NCI-H345 (cell line): Measurements from ENCODE around the gene SORCS3.
A peak's percentile ranks its signal among the peaks of the same experiment; 100 is the strongest.

ENCODE experiments used
- DNase-seq: peaks from one replicate; lab custom pipeline; 2025; lab: John Stamatoyannopoulos, UW

SORCS3 gene

GRCh38 chr10:104920476-104920875, 279.4 kb downstream of the SORCS3 start:
- no peak for DNase-seq

- no peak for DNase-seq
Observed at GRCh38 chr10:104921763-104922162, 280.7 kb downstream of the SORCS3 start.

GRCh38 chr10:104922810-104923209, 281.7 kb downstream of the SORCS3 start:
- DNase-seq, result no peak

GRCh38 chr10:104923501-104923900, 282.4 kb downstream of the SORCS3 start:
- no peak for DNase-seq

GRCh38 chr10:104924101-104924795, 283.2 kb downstream of the SORCS3 start:
- no peak for DNase-seq

GRCh38 chr10:104925232-104925851, 284.3 kb downstream of the SORCS3 start:
- peak; percentile 33 for DNase-seq

GRCh38 chr10:104928734-104929133, 287.6 kb downstream of the SORCS3 start:
- no peak for DNase-seq

- no peak for DNase-seq
Observed at GRCh38 chr10:104931612-104932134, 290.6 kb downstream of the SORCS3 start.

- DNase-seq, result no peak
Observed at GRCh38 chr10:104935656-104936055, 294.6 kb downstream of the SORCS3 start.

- DNase-seq, result peak; percentile 38
Observed at GRCh38 chr10:104937567-104937966, 296.5 kb downstream of the SORCS3 start.

GRCh38 chr10:104938031-104938430, 296.9 kb downstream of the SORCS3 start:
- DNase-seq, result no peak

GRCh38 chr10:104941662-104942061, 300.6 kb downstream of the SORCS3 start:
- DNase-seq, result no peak

GRCh38 chr10:104947314-104947713, 306.2 kb downstream of the SORCS3 start:
- no peak for DNase-seq

GRCh38 chr10:104957178-104957841, 316.2 kb downstream of the SORCS3 start:
- DNase-seq, result no peak

- no peak for DNase-seq
Observed at GRCh38 chr10:104966563-104967297, 325.6 kb downstream of the SORCS3 start.

- DNase-seq, result no peak
Observed at GRCh38 chr10:104980368-104980767, 339.3 kb downstream of the SORCS3 start.

GRCh38 chr10:104981995-104982394, 340.9 kb downstream of the SORCS3 start:
- DNase-seq, result no peak

- DNase-seq, result no peak
Observed at GRCh38 chr10:104988686-104989085, 347.6 kb downstream of the SORCS3 start.

GRCh38 chr10:104989880-104990279, 348.8 kb downstream of the SORCS3 start:
- no peak for DNase-seq

- no peak for DNase-seq
Observed at GRCh38 chr10:104993085-104993484, 352.0 kb downstream of the SORCS3 start.

- no peak for DNase-seq
Observed at GRCh38 chr10:105001269-105001668, 360.2 kb downstream of the SORCS3 start.

- DNase-seq, result no peak
Observed at GRCh38 chr10:105010411-105011121, 369.5 kb downstream of the SORCS3 start.
